Neural progenitor cell (in vitro differentiated cells): ENCODE results near the gene U2AF2.

Experiments
- EZH2 ChIP-seq: fragments of 200-600 bp; sonication (generic); IDR thresholded peaks from 2 replicates; pipeline ENCODE4 v1.6.1; 2017; ENCODE audit warnings: antibody characterized with exemption, mild to moderate bottlenecking, moderate library complexity
- EZH2phosphoT487 ChIP-seq: fragments of 200-600 bp; sonication (generic); IDR thresholded peaks from 2 replicates; pipeline ENCODE4 v1.6.1; 2017; ENCODE audit warnings: antibody characterized with exemption
- TF ChIP-seq, protein P1 (sequence below): fragments of 200-600 bp; sonication (generic); IDR thresholded peaks from 2 replicates; pipeline ENCODE4 v1.5.1; 2017; ENCODE audit warnings: antibody characterized with exemption, mild to moderate bottlenecking

DNA sequence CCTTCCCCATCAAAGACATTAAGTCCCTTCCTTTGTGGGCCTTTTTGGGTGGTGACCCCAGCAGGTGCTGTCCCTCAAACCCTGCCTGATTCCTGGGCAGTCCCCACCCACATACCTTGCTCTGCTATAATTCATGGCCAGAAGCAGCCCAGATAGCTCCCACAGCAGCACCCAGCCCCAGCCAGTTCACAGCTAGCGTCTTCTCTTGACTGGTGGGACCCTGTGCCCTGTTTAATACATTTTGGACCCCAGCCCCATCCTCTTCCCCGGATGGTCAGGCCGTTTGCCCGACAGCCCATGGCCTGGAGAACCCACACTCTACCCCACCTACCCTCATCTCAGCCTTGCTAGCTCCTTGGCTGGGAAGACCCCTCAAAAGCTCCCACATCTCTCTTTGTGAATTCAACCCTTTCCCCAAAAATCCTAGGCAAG, 4.7 kb upstream of the U2AF2 start:
- no peak for TF ChIP-seq EZH2
- TF ChIP-seq, protein P1, sequence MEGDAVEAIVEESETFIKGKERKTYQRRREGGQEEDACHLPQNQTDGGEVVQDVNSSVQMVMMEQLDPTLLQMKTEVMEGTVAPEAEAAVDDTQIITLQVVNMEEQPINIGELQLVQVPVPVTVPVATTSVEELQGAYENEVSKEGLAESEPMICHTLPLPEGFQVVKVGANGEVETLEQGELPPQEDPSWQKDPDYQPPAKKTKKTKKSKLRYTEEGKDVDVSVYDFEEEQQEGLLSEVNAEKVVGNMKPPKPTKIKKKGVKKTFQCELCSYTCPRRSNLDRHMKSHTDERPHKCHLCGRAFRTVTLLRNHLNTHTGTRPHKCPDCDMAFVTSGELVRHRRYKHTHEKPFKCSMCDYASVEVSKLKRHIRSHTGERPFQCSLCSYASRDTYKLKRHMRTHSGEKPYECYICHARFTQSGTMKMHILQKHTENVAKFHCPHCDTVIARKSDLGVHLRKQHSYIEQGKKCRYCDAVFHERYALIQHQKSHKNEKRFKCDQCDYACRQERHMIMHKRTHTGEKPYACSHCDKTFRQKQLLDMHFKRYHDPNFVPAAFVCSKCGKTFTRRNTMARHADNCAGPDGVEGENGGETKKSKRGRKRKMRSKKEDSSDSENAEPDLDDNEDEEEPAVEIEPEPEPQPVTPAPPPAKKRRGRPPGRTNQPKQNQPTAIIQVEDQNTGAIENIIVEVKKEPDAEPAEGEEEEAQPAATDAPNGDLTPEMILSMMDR = no peak
- TF ChIP-seq EZH2phosphoT487 = no peak
